Hematopoietic multipotent progenitor cell treated with erythropoietin and hydrocortisone succinate and interleukin-3 and kit ligand, for 4 days (in vitro differentiated cells): Measurements from ENCODE around the gene SLC2A10.

ENCODE experiments used
- DNase-seq: peaks from one replicate; pipeline ENCODE4 v3.0.0-alpha.2; 2015

Gene SLC2A10

GRCh38 chr20:46682063-46682821 lies 27.2 kb upstream of the SLC2A10 start:
- DNase-seq: peak; percentile 55

DNA sequence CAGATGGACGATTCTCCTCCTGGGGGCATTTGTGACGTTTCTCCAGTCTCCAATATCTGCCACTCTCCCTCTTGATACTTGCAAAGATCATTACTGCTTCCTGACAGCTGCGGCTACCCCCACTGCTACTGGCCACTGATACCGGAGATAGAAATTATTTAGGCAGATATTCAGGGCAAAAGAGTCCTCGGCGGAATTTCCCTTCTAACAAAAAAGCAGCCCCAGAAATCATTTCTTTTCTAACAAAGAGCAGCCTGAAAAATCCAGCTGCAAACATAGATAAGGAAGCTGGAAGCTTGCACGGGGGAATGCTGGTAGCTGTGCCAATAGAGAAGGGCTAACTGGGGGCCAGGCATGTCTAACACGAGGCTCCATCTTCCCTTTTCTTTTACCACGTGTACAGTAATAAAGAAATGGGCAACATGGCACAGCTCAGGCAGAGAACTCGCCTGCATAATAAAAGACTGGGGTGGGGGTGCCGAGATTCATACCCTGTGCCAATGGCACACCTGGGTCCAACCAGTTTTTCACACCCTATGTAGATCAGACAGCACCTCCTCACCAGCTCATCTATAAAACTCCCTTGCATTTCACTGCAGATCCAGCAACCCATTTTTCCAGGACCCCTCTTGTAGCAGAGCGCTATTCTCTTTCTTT lies 26.3 kb upstream of the SLC2A10 start:
- DNase-seq: peak; percentile 90

GRCh38 chr20:46683668-46683938 lies 25.8 kb upstream of the SLC2A10 start:
- no peak for DNase-seq

DNA sequence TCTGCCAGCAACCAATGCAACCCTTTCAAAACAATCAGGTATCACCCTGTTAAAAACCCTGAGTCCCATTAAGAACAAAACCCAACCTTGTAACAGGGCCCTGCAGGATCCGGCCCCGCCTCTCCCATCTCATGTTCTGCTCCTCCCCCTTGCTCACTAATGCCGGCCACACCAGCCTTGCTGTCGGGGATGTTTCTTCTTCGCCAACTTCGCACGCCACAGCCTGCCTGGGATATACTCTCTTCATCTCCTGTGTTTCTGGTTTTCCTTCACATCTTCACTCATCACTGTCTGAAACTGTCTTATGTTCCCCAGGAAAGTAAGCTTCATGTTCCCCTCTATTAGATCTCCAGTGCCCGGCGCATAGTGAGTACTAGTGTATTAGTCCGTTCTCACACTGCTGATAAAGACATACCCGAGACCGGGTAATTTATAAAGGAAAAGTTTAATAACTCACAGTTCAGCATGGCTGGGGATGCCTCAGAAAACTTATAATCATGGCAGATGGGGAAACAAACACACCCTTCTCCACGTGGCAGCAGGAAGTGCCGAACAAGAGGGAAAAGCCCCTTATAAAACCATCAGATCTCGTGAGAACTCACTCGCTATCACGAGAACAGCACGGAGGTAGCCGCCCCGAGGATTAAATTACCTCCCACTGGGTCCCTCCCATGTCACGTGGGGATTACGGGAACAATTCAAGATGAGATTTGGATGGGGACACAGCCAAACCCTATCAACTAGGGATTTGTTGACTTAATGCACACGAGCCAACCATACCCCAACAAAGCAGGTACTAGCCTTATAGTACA lies 25.3 kb upstream of the SLC2A10 start:
- DNase-seq: peak; percentile 45

- DNase-seq: peak; percentile 23
These were observed 21.0 kb upstream of the SLC2A10 start for GRCh38 chr20:46688151-46689081.

DNA sequence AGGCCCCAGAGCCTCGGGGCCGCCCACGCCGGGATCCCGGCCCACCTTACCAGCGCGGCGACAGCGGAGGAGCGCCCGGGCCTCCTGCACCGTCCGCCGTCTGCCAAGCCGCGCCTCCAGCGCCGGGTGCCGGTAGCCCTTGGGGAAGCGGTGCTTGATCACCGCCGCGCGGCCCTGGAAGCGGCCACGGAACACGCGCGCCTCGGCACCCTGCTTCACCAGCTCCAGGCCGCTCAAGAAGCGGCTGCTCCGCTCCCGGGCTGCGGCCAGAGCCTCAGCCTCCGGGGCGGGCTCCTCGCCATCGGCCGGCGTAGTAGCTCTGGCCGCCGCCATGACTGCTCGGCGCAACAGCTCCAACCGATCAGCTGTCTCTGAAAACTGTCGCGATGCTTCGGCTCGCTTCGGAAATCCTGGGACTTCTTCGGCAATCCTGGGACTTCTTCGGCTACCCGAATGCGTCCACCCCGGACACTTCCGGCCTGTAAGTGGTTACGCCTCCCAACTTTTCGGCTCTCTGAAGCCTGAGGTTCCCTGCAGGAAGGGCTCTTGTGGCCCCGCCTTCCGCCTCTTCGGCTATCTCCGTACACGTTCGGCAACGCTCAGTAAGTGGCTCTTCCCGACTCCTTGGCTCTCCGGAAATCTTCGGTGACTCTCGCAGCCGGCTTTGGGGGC lies 20.2 kb upstream of the SLC2A10 start, which contains the start of gene TP53RK:
Gene TP53RK (minus strand): TSS at position 363 of the 672 bp plus-strand sequence. CDS start 30 bp downstream, at position 333.
- peak; percentile 100 for DNase-seq

DNA sequence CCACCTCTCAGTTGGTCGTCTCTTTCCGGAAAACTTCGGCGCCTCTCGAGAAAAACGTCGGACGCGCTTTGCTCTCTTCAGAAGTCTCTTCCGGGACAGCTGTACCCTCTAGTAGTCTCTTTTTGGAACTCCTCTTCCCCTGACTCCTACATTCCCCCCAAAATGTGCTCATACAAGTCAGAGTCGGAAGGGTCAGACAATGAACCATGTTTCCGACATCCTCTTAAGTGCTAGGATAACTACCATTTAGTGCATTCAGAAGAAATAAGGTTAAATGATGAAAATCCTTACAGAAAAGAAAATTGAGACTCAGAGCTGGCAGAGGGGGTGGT lies 19.7 kb upstream of the SLC2A10 start:
- no peak for DNase-seq

DNA sequence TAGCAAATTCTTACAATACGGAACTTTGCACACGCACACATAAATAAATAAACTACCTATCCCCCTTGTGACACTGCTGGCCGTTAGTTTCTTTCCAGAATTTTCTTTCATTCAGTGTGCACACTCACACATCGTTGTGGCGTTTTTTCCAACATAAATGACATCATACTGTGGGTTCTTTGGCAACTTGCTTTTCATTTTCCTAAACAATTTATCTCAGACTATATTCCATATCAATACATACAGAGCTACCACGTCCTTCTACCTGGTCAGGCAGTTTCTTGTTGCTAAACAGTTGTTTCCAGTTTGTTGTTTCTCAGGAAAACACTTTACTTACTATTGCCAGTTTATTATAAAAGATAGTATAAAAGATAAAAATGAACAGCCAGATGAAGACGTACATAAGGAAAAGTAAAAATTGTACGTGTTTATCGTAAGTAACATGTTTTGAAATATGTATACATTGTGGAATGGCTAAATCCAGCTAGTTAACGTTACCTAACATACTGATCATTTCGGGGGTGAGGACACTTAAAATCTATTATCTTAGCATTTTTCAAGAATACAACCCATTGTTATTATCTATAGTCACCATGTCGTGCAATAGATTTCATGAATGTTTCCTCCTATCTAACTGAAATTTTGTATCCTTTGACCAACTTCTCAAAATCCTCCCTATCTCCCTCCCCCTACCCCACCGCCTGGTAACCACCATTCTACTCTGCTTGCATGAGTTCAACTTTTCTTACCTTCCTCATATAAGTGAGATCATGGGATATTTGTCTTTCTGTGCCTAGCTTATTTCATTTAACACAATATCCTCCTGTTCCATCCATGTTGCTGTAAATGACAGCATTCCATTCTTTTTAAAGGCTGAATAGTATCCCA lies 19.0 kb upstream of the SLC2A10 start:
- peak; percentile 90 for DNase-seq

- DNase-seq: peak; percentile 73
These were observed 18.3 kb upstream of the SLC2A10 start for GRCh38 chr20:46691196-46691595.

DNA sequence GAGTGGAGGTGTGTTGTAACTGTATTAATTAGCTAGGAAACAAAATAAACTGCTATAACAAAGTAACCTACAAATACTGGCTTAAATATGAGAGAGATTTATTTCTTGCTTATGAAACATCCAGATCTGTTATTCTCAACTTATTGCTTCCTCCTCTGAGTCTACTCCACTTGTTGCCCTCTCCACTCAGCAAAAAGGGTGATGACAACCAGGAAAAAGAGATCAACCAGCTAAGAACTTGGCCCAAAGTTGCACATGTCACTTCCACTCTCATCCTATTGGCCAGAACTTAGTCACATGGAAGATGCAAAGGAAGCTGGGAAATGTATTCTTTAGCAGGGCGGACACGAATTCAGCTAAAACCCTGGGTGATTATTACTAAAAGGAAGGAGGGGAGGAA lies 15.0 kb upstream of the SLC2A10 start:
- peak; percentile 93 for DNase-seq

DNA sequence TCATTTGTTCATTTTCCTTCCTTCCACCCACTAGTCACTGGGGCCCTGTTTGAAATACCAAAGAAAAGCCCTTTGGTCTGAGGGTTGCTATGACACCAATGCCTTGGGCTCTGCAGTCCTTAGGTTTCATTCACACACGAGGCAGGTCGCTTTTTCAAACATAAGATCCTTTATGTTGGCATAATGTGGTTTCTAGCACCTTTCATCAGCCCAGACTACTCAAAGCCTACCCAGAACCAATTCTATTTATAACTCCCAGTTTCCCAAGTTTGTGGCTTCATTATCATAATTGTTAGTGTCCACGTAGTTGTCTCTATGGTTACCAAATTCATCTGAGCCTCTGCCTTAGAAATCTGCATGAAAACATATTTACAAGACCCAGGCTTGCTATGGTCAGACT lies 13.6 kb upstream of the SLC2A10 start:
- peak; percentile 48 for DNase-seq

DNA sequence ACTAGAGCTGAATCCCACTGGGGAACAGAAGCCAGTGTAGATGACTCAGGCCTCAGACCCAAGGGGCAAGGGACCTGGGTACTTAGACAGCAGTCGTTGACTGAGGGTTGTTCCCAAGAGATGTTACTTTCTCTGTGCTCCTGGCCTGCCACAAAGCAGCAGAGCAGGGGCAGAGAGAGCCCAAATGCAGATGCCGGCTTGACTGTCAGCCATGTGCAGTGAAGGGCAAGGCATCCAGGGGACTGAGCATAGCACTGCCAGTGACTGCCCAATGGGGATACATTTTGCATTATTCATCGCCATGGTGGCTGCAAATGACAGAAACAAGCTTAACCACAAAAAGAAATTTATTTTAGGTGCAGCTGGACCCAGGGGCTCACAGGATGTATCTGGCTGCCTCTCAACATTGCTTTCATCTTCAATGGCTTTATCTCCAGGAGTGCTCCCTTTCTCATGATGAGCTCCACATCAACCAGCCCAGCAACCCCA lies 12.6 kb upstream of the SLC2A10 start:
- no peak for DNase-seq

DNA sequence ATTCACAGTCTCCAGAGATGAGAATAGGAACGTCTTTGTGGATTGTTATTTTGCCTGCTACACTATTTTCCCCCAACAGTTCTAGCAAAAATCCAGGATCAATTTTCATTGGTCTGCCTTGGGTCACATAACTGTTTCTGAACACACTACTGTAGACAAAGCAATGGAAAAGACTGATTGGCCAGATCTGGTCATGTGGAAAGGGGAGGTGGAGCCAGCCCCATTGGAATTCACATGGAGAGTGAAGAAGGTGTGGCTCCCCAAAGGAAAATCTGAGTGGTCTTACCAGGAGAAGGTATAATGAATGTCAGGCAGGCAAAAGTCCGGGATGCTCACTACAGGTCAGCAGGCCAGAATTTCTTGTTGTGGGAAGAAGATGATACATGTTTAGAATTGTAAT lies 10.7 kb upstream of the SLC2A10 start:
- no peak for DNase-seq

- peak; percentile 73 for DNase-seq
These were observed 9.6 kb upstream of the SLC2A10 start for GRCh38 chr20:46699651-46700359.

GRCh38 chr20:46700481-46700880 lies 9.0 kb upstream of the SLC2A10 start:
- no peak for DNase-seq

DNA sequence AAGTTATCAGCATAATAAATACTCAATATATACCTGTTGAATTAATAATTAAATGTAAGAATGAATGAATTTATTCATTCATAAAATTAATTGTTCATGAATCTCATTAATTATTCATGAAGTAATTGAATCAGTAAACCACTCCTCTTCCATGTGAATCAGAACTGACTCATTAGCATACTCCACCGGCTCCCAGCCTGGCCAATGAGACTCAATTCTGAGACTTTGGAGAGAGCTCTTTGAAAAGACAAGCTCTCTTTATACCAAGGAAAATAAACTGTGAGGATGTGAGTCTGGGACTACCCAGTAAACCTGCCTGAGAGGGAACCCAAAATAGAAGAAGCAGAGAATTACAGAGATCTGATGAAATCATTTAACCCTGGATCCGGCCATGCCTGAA lies 8.4 kb upstream of the SLC2A10 start:
- DNase-seq: no peak

DNA sequence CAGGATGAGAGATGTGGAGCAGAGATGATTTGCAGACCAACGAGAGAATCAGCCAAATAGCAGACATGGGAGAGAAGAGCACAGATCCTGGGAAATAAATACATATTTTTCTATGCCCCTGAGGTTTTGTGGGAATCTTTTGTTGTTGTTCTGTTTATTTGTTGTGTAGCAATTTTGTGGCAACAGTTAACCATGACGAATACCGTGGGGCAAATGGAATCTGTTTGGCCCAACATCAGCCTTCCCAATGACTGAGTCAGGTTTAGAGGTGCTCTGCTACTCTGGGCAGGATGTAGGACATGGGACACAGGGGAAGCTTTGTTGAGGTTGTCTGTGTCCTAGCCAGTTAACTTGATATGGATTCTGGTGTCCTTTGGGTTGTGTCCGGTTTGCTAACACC lies 7.9 kb upstream of the SLC2A10 start:
- no peak for DNase-seq

- DNase-seq: no peak
These were observed 7.5 kb upstream of the SLC2A10 start for GRCh38 chr20:46701986-46702385.

GRCh38 chr20:46702447-46703203 lies 6.8 kb upstream of the SLC2A10 start:
- no peak for DNase-seq

GRCh38 chr20:46703435-46703834 lies 6.0 kb upstream of the SLC2A10 start:
- no peak for DNase-seq
